Measurements from ENCODE around the gene ERICH2.

DNA sequence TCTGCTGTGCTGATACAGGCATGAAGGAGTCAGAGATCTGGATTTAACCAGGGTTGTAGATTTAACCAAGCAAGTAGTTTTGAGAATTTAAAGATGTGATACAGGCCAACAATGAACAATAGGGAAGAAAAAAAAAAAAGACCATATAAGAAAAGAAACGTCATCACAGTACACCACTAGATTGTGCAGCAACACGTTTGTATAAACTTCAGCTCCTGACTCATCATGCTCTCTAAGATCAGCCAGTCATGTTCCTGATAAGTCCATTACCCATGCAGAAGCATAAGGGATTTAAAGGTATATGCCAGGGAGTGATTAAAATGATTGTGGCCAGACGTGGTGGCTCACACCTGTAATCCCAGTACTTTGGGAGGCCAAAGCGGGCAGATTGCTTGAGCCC, 22.3 kb upstream of the ERICH2 start:
- TF ChIP-seq, protein P1, sequence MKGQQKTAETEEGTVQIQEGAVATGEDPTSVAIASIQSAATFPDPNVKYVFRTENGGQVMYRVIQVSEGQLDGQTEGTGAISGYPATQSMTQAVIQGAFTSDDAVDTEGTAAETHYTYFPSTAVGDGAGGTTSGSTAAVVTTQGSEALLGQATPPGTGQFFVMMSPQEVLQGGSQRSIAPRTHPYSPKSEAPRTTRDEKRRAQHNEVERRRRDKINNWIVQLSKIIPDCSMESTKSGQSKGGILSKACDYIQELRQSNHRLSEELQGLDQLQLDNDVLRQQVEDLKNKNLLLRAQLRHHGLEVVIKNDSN (CRISPR knock-in tag; IDR thresholded peaks at IDR 0.05): no peak
- TF ChIP-seq NR2C2 (CRISPR knock-in tag; IDR thresholded peaks at IDR 0.05): no peak
- TF ChIP-seq ZNF219 (CRISPR knock-in tag; IDR thresholded peaks at IDR 0.05; ENCODE audit: borderline replicate concordance): no peak
- TF ChIP-seq, protein P2, sequence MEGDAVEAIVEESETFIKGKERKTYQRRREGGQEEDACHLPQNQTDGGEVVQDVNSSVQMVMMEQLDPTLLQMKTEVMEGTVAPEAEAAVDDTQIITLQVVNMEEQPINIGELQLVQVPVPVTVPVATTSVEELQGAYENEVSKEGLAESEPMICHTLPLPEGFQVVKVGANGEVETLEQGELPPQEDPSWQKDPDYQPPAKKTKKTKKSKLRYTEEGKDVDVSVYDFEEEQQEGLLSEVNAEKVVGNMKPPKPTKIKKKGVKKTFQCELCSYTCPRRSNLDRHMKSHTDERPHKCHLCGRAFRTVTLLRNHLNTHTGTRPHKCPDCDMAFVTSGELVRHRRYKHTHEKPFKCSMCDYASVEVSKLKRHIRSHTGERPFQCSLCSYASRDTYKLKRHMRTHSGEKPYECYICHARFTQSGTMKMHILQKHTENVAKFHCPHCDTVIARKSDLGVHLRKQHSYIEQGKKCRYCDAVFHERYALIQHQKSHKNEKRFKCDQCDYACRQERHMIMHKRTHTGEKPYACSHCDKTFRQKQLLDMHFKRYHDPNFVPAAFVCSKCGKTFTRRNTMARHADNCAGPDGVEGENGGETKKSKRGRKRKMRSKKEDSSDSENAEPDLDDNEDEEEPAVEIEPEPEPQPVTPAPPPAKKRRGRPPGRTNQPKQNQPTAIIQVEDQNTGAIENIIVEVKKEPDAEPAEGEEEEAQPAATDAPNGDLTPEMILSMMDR (IDR thresholded peaks at IDR 0.05): no peak

Measured in WTC11 (cell line).